Brain microvascular endothelial cell (primary cell): ENCODE results near the gene DDX10.

Source experiments
- DNase-seq: peaks from one replicate; pipeline ENCODE4 v3.0.0-alpha.2; 2020
- H3K27ac ChIP-seq: fragments of 250-450 bp; sonication (Bioruptor Pico); 2 replicates; pipeline ENCODE4 v1.5.1; 2020; ENCODE audit warnings: mild to moderate bottlenecking, moderate library complexity
- H3K27me3 ChIP-seq: fragments of 250-450 bp; sonication (Bioruptor Pico); replicated peaks from 2 replicates; pipeline ENCODE4 v1.5.1; 2020; ENCODE audit warnings: mild to moderate bottlenecking
- H3K36me3 ChIP-seq: fragments of 250-450 bp; sonication (Bioruptor Pico); replicated peaks from 2 replicates; pipeline ENCODE4 v1.5.1; 2020; ENCODE audit warnings: mild to moderate bottlenecking
- H3K4me3 ChIP-seq: 2 replicates; pipeline ENCODE4 v1.5.1; 2011; ENCODE audit warnings: low read depth, mild to moderate bottlenecking, control low read depth, low read length, moderate library complexity
- CTCF ChIP-seq: IDR thresholded peaks from 2 replicates; pipeline ENCODE4 v1.5.1; 2011; ENCODE audit warnings: low read depth, mild to moderate bottlenecking, moderate library complexity, low read length, control low read depth, inconsistent platforms; ENCODE audit errors: missing control alignments
- in situ Hi-C: cut with HindIII; loops from 2 replicates; pipeline ENCODE4 v1.10.0; 2017; ENCODE audit warnings: low sequenced_read_pairs, low pct_ligation_motif_present

Gene DDX10

GRCh38 chr11:108622341-108622740, 42.5 kb upstream of the DDX10 start:
- Histone ChIP-seq H3K4me3 (no peak overlapping the region), H3K27ac (no peak overlapping the region), H3K36me3 (no peaks in the 10 kb centered on the region), H3K27me3 (no peaks in the 10 kb centered on the region)
- in situ Hi-C loops = no loop called here
- TF ChIP-seq CTCF = no peak
- no peak for DNase-seq

DNA sequence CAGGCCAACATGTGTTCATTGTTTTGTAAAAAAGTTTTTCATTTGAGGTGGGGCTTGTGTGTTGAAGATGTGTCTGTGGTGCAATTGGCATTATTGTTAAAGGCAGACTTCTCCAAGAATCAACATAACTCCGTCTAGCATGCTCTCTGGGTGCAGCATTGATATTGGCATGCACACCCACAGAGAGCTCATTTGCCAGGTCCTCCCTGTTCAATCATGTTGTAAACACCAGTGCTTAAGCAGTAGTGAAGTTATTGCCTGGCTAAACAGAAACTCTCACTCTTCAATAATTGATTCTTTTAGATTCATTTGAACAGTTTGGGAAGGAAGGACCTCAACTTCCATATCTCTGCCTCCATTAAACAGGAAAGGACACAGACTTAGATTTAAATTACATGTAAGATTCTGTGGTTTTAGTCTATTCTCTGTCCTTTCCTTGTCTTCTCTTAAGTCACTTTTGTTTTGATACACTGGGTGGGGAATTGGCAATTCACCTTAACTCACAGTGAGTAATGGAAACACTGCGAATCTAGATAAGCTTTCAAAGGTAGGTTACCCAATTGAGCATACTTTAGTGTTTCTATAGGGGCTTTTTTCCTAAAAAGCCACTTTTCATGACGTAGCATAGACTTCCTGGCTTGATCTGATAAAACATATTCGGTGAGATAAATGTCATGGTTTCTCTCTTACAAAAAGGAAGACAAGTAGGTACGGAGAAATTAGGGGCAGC, 40.5 kb upstream of the DDX10 start:
- Histone ChIP-seq H3K4me3 (no peak overlapping the region), H3K36me3 (no peaks in the 10 kb centered on the region), H3K27ac (no peak overlapping the region), H3K27me3 (no peaks in the 10 kb centered on the region)
- TF ChIP-seq CTCF = no peak
- in situ Hi-C loops = no loop called here
- DNase-seq = no peak

DNA sequence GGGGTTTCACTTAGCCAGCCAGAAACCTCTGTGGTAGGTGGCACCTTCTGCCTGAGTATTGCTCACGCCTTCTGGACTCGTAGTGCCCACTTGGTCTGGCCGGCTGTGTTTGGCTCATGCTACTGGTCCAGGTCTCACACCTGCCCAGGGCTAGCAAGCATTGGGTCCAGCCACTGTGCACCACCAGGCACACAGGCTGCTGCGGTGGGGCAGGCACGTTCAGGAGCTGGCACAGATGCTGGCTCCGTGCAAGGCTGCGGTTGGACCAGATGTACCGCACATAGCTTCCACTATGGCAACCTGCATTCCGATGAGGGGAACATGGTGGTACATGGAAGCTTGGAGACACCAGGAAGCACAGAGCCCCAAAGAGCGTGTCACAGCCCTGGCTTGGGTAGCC, 36.5 kb upstream of the DDX10 start:
- no peaks in the 10 kb centered on the region for H3K27me3 ChIP-seq
- no peak for DNase-seq
- no peak overlapping the region for H3K4me3 ChIP-seq
- no peak overlapping the region for H3K27ac ChIP-seq
- no peaks in the 10 kb centered on the region for H3K36me3 ChIP-seq
- in situ Hi-C loops = no loop called here
- TF ChIP-seq CTCF = no peak

- TF ChIP-seq CTCF = no peak
- H3K27ac ChIP-seq = no peak overlapping the region
- in situ Hi-C loops = no loop called here
- no peaks in the 10 kb centered on the region for H3K36me3 ChIP-seq
- H3K4me3 ChIP-seq = no peak overlapping the region
- H3K27me3 ChIP-seq = no peaks in the 10 kb centered on the region
- DNase-seq = no peak
Observed at GRCh38 chr11:108628812-108629211, 36.1 kb upstream of the DDX10 start.

DNA sequence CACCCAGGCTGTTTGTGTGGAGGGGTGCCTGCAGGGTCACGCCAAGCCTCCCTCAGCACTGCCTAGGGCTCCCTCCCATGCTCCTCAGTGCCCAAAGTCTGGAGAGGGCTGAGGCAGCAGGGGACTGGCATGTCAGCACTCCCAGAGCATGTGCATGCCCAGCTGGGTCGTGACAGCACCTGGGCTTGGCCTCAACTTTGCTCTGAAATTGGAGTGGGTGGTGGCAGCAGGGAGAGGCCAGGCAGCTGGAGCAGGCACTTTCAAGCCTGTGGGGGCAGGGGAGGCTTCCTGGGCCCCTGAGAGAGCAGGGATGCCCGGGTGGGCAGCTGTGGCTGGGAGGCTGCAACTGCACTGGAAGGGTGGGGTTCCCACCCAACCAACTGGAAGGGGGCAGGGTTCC, 35.6 kb upstream of the DDX10 start:
- TF ChIP-seq CTCF = no peak
- in situ Hi-C loops = no loop called here

DNA sequence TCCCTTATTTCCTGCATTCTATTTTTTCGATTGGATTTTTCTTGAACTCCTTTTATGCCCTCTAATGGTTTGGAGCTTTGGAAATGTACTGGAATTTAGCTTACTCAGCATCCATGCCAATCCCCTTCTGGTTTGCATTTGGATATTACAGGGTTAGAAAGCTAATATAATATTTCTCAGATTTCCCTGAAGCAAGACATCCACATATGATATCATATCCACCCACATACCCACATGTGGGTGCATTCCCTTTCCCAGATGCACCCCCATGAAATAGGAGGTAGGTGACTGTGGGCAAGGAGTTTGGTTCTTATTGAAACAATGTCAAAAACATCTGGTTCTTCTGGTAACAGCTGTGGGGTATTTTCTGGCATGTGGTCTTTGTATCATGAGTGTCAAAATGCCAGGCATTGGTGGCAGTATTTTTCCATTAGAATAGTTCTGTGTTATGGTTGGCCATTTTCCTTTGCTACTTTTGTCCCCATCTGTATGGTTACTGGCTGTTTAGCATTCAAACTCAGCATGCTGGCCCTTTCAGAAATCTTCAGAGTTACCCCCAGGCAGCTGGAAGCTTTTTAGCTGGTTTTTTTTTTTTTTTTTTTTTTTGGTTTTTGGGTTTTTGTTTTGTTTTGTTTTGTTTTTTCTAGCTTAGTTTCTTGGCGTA, 32.7 kb upstream of the DDX10 start:
- no peak for TF ChIP-seq CTCF
- in situ Hi-C loops = no loop called here
- Histone ChIP-seq H3K36me3 (no peaks in the 10 kb centered on the region), H3K4me3 (no peak overlapping the region), H3K27ac (no peak overlapping the region), H3K27me3 (no peaks in the 10 kb centered on the region)
- no peak for DNase-seq

More for the DNA sequence above, 35.6 kb upstream of the DDX10 start:
- Histone ChIP-seq H3K27ac (no peak overlapping the region), H3K36me3 (no peaks in the 10 kb centered on the region), H3K4me3 (no peak overlapping the region), H3K27me3 (no peaks in the 10 kb centered on the region)
- DNase-seq = no peak
